GM18951 (cell line): ENCODE results near the gene OR2H2.

Experiments used
- POLR2A ChIP-seq: IDR thresholded peaks from 4 replicates; pipeline ENCODE4 v1.6.1; 2011; ENCODE audit warnings: mild to moderate bottlenecking; ENCODE audit not compliant: insufficient read length, insufficient read depth; ENCODE audit errors: extremely low read depth
- in situ Hi-C: fragments of 300-500 bp; cut with MboI; formaldehyde crosslinking; loops from one replicate; pipeline ENCODE4 v1.12.0; 2022; ENCODE audit warnings: low sequenced_read_pairs, mixed read lengths, inconsistent platforms; ENCODE audit not compliant: unreplicated experiment

The OR2H2 gene

DNA sequence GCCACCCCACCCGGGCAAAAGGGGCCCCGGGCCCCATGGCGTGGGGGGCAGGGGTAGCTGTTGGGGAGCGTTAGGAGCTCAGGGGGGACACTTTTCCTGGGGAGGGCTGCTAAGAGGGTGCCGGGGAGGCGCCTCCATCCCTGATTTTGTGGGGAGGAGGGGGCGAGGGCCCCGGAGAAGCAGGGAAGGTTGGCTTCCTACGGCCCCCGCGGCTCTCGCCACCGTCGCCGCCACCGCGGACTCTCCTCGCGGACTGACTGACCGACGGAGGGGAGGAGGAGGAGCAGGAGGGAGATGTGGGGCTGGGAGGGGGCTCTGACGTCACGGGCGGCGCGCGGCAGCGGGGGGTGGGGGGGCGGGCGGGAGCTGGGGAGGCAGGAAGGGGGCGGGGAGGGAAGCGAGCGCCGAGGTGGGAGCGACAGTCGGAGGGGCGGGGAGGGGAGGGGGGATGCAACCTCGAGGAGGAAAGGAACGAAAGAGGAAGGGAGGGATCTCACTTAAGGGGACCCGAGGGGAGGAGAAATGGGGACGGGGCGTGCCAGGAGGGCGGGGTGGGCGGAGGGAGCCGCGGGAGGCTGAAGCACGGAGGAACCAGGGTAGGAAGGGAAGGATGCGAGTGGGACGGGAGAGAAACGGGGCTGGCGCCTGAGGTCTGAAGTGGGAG lies 43.0 kb downstream of the OR2H2 start:
- no peak for TF ChIP-seq POLR2A
- in situ Hi-C loops = no loop called here

DNA sequence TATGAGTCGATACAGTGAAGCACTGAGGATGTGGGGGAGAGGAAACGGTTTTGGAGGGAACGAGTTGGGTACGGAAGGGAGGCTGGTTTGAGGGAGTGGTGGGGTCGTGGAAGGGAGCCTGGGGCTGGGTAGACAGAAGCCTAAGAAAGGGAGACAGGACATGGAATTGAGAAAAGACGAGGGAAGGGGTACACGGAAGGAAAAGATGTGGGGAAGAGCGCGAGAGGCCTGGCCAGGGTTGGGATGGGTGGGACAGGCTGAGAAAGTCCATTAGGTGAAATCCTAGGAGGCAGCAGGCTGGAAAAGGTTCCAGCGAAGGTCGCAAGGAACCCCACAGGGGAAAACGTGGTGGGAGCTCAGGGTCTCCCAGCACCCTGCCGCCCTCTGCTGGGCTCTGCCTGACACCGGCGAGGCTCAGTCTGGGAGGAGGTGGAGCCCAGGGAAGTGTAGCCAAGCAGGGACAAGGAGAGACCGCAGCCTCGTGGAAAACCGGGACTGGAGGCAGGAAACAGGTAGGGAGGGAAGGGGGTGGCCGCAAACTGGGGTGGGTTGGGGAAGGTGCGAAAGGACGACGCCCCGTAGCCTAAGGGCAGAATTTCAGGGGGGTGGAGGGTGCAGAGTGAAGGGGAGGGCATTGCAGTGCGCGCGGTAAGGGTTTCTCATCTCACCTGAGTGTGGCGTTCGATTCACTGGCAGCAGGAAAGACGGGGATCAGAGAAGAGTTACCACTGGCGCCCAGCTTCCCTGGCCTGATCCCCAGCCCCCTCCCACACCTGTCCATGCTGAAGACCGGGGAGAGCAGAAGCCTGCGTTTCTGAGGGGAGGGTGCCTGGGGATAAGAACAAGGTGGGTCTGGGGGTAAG lies 43.7 kb downstream of the OR2H2 start:
- in situ Hi-C loops = no loop called here
- no peak for TF ChIP-seq POLR2A

DNA sequence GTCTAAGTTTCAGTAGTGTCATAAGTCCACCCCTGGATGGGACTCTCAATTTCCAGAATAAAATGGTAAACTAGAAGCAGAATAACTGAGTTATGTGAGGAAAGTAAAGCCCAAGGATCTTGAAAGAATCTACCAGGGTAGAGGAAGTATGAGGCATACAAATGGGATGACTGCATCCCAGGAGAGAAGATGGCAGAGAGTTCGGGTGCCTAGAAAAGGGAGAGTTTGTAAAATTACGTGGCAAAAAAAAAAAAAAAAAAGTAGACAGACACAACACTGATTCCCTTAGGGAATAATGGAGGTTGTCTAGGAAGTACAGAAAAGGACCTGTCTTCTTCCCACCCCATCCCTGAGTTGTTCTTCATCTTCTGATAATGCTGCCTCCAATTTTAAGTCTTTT lies 44.6 kb downstream of the OR2H2 start:
- in situ Hi-C loops = no loop called here
- no peak for TF ChIP-seq POLR2A

DNA sequence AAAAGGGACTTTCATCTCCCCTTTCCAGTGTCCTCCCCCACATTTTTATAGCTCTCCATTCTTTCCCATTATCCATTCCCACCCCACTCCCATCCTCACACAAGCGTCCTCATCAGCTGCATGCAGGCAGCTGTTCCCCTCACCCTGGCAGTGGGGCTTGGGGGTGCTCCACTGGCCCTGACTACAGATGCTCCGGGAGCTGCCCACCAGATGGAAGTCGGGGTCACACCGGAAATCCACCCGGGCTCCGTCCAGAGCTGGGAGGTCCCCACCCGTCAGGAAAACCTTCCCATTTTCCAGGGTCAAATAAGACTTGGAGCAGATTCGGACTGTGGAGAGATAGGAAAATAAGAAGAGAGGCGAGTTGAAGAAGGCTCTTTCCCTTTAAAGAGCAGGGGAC lies 45.4 kb downstream of the OR2H2 start:
- in situ Hi-C loops = no loop called here
- TF ChIP-seq POLR2A = no peak

DNA sequence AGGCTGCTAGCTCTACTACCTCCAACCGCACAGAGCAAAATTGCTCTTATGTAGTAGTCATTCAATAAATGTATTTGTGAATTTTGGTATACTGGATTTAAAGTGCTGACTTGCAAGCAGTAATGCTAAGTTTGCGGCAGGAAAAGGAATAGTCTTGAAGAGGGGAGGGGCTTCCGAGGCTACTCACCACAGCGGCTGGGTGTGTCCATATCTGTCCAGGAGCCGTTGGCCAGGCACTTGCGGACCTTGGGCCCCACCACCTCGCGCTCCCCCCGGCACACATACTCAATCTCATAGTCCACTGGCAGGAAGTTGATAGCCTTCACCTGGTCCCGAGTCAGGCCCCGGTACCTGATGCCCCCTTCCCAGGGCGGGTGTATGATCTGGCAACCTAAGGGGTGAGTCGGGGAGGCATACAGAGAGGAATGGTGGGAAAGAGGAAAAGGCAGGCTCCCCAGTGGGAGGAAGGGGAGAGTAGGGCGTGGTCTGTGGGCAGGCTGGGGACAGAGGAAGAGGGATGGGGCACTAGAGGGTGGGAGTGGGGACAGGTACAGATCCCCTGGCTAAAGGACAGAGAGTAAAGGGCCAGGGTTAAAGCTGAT lies 46.4 kb downstream of the OR2H2 start:
- TF ChIP-seq POLR2A = no peak
- in situ Hi-C loops = no loop called here

DNA sequence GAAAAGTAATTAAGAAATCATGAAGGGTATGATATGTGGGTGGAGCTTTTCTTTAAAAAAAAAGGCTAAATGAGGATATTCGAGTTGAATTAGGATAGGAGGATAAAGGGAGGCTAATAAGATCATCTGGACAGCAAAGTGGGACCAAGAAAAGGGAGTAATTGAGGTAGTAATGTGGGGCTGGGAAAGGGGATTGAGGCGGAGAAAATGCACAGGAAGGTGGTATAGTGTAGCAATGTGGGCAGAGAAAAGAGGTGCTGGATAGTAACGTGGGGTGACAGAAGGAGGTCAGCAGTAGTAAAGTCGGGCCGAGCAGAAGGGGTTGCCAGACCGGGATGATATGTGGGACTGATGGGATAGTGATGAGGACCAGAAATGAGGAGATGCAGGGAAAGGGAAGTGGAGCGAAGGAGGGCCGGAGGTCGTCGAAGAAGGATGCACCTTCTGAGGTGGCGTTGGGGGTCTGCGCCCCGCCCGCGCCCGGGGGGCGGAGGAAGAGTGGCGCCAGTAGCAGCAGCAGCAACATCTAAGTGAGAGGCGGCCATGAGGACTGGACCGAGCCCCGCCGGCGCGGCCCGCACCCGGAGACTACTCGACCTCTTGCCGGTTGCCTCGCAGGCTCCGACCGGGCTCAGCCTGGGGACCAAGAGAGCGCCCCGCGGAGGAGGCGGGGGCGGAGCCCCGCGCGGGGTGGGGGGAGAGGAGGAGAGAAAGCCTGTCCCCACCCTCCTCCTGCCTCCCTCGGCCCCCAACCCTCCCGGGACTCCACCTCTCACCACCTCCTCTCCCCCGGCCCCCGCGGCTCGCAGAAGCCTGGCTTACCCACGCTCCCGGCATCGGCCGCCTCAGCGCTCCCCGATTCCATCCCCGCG lies 47.2 kb downstream of the OR2H2 start:
- in situ Hi-C loops = no loop called here
- no peak for TF ChIP-seq POLR2A

DNA sequence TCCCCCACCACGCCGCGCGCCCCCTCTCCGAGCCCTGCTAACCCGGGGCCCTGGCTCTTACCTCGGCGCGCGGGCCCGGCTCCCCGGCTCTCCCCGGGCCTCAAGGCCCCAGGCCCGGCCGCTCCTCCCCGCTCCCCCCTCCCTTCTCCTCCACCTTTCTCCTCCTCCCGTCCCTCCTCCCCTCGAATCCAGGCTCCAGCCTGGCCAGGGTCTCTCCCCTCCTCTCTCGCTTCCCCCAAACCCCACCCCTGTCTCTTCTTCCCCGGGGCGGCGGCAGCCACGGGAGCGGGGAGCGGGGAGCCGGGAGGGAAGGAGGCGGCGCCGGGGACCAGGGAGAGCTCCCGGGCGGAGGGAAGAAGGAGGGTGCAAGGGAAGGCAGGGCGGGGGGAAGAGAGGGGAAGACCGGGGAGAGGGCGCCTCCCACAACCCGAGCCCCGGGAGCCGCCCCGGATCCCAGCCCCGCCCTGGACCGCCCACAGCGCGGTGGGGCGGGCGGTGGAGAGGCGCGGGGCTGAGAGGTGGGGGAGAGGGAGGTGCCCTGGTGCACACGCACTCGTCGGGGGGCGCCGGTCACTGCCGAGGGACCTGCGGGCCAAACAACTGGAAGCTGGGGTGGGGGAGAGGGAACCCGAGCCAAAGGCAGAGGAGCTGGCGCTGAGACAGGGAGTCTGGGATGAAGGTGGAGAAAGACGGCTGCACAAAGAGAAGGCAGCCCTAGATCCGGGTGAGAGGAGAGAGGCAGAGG lies 48.0 kb downstream of the OR2H2 start, which contains the start of gene GABBR1:
TSS of gene GABBR1 (minus strand) at position 395 of the 745 bp plus-strand sequence. CDS start 798 bp downstream, outside the sequence.
- peak; percentile 29 for TF ChIP-seq POLR2A

DNA sequence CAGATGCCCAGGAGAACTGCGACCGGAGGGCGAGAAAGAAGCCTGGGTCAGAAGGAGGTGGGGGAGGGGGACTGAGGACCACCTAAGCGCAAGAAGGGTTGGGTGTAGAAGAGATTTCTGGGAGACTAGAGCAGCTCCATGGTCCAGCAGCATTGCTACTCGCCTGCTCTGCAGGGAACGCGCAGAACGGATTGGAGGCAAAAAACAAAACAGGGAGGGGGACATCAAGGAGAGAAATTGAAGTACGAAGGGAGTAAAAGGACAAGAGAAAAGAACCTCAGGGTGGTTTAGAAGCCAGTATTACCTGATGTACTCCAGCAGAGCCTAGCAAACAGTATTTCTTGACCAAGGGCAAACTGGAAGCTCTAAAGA lies 48.6 kb downstream of the OR2H2 start:
- in situ Hi-C loops = no loop called here
- TF ChIP-seq POLR2A = no peak

More for the DNA sequence above, 48.0 kb downstream of the OR2H2 start, which contains the start of gene GABBR1:
- in situ Hi-C loops = no loop called here

DNA sequence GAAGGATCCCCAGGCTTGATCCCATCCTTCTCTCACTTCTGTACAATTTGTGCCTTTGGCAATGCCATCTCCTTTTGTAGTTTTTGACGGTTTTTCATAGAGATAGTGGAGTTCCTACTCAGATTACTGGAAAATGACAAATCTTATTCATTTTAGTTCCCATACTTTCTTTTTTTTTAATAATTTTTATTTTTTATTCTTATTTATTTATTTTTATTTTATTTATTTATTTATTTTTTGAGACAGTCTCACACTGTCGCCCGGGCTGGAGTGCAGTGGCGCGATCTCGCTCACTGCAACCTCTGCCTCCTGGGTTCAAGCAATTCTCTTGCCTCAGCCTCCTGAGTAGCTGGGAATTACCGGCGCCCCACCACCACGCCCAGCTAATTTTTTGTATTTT lies 52.3 kb downstream of the OR2H2 start:
- in situ Hi-C loops = no loop called here
- TF ChIP-seq POLR2A = no peak
